GM21367 (cell line): ENCODE measurements around the gene CFAP206.

Experiments
- ATAC-seq: cut with Tn5 transposase; IDR thresholded peaks from one replicate; pipeline ENCODE4 v1.9.1; 2021; ENCODE audit not compliant: unreplicated experiment

CFAP206 gene, protein sequence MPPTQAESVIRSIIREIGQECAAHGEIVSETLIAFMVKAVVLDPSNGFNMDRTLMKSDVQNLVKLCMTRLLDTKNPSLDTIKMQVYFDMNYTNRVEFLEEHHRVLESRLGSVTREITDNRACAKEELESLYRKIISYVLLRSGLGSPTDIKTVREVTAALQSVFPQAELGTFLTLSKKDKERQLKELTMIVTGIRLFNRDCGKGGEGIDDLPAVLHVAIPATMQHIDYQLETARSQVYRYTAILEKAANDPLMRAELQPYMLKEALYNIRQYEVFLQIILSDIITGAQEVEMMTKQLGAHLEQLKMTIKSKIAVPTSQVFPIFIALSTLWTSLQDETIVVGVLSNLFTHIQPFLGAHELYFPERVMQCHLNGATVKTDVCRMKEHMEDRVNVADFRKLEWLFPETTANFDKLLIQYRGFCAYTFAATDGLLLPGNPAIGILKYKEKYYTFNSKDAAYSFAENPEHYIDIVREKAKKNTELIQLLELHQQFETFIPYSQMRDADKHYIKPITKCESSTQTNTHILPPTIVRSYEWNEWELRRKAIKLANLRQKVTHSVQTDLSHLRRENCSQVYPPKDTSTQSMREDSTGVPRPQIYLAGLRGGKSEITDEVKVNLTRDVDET

DNA sequence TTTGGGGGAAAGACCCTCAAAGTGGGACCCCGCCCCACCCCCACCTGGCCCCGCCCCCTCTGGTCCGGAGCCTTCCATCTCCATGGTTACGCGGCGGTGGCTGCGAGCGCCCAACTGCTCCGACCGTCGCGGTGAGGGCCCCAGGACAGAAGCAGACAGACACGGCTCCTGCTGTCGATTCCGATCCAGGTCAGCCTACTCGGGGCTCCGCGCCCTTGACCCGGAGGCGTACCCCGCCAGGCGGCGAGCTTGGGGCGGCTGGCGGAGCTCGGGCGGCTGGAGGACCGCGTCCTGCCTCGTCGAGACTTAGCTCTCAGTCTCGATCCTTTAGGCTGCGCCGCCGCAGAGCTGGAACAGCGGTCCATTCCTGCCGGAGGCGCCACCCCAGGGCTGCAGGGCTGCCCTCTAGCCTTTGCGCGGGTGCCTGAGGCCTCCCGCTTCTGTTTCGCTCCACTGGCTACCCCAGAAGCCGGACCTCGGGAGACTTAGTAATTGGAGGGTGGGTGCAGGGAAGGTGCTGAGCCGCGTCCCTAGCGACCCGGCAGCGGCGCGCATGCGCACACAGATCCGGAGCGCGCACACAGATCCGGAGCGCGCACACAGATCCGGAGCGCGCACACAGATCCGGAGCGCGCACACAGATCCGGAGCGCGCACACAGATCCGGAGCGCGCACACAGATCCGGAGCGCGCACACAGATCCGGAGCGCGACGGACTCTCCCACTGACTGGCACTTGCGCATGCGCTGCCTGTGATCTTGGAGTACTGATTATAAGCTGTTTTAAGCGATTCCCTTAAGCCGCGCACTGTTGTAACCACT, at the start of gene CFAP206:
TSS of gene CFAP206 (plus strand) at position 72 of the 820 bp plus-strand sequence. CDS start 1,868 bp downstream, outside the sequence.
- ATAC-seq: peak; percentile 78

DNA sequence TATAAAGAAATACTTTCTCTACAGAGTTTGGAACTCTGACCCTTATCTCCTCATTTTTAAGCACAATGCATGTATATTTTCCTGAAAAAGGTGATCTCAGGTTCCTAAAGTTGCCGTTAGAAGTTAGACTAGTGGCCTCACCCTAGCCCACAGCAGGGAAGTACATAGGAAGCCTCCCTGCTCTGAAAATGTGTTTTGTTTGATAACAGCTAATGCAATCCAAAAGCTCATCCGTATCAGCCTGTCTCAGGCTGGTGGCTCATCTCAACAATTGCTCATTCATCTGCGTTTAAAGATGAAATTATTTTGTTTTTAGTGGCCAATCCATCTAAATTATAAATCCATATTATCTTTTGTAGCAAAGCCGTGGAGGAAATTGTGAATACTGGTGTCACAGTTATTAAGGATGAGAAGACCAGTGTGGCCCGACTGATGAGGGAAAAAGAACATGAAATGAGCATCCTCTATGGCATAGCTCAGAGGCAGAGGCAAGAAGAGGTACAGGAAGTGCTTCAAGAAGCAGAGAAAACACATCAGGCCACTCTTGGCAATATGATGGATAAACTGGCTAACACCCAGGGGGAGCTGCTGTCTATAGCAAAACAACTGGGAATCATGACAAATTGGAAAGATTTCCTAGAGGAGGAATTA, 43.0 kb upstream of the CFAP206 start:
- ATAC-seq: no peak

DNA sequence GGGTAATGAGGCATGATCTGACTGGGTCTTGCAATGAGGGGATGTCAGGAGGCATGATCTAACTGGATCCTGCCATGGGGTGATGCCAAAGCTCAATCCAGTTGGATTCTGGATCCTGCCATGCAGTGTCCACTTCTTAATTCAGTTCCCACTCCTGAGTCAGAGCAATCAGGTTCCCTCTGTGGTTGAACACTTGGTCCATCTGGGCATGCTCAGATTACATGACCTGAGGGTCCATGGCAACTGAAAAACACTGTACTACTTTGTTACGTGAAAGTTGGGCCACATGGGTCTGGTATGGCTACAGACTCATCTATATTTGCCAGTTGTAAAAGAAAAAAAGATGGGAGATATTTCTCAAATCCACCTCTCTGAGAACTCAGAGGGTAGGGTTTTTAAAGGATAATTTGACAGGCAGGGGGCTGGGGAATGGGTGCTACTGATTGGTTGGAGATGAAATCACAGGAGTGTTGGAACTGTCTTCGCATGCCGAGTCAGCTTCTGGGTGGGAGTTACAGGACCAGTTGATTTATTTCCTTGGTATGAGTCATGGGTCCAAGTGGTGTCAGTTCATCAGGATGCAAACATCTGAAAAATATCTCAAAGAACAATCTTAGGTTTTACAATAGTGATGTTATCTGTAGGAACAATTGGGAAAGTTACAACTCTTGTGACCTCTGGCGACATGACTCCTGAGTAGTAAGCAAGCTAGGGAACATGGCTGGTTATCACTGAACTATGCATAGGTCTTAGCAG, 41.5 kb upstream of the CFAP206 start:
- ATAC-seq: no peak

DNA sequence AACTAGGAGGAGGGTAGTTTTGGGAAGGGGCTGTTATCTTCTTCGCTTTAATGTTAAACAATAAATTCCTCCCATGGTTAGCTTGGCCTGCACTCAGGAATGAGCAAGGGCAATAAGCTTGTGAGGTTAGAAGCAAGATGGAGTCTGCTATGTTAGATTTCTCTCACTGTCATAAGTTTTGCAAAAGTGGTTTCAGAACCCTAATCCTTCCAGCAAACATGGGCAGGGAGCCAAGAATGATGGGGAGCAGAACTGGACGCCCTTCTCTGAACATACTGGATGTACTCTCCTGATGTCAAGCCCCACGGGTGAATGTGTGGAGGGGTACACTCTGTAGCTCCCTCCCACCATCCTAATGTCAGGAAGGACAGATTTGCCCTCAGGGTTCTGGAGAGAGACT, 40.9 kb upstream of the CFAP206 start:
- no peak for ATAC-seq

DNA sequence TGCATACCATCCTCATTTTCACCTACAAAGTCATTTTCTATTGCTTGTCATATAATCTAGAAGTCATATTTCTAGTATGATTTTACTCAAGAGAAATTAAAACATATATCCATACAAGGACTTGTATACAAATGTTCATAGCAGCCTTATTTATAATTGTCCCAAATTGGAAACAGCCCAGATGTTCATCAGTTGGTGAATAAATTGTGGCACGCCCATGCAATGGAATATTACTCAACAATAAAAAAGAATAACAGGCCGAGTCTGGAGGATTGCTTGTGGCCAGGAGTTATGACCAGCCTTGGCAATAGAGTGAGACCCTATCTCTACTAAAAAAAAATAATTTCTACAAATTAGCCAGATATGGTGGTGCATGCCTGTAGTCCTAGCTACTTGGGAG, 34.4 kb upstream of the CFAP206 start:
- ATAC-seq: no peak

DNA sequence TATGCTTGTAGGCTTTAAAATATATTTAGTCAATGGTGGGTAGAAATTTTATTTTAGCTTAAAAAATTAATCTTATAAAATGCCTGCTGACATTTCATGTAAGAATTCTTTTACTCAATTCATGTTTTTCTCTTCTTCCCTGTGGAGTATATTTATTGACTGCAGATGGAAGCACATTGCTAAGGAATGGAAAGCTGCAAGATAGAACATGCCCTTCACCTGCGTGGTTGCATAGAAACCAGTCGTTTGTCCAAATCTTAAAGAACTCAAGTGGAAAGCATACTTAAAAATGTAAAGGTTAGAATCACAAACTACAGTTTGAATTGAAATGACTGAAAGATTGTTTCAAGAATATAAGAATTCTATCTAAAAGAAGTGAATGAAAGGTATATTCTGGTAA, 32.5 kb upstream of the CFAP206 start:
- ATAC-seq: no peak

DNA sequence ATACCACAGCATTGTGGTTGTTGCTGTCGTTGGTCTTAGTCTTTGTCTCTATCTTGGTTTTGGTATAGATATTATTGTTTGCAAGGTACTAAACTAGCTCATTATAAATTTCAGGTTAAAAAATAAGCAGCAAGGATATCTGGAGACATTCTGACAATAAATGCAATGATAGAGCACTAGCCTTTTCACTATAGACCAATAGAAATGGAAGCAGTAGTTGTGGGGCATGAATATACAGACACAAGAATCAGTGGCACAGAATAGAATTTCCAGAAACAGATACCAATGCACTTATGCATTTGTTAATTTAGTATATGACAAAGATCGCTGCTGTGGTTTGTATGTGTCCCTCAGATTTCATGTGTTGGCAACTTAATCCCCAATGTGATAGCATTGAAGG, 31.1 kb upstream of the CFAP206 start:
- no peak for ATAC-seq

DNA sequence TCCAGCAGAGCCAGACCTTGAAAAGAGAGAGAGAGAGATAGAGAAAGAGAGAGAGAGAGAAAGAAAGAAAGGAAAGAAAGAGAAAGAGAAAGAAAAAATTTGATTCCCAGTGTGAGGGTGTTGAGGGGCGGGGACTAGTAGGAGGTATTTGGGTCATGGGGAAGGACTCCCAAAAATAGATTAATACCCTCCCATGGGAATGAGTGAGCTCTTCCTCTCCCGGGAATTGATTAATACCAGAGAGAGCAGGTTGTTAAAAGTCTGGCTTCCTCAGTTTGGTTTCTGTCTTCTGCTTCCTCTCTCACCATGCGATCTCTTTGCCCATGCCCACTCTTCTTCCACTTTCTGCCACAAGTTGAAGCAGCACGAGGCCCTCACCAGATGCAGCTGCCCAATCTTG, 28.8 kb upstream of the CFAP206 start:
- peak; percentile 61 for ATAC-seq

DNA sequence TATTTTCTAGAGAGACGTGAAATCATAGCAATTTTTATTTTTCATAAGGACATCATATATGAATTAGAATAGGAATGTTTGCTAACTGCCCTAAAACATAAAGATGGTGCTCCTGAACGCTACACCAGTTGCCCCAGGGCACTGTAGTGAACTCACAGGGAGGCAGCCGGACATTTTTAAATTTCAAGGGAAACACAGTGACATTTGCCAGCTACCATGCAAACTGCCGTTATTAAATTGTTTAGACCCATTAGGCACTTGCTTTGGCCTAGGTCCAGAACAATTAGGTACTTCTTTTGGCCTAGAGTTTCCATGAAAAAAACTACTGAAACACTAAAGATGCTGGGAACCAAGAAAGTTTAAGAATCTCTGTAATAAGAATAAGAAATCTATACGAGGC, 24.9 kb upstream of the CFAP206 start:
- ATAC-seq: no peak

DNA sequence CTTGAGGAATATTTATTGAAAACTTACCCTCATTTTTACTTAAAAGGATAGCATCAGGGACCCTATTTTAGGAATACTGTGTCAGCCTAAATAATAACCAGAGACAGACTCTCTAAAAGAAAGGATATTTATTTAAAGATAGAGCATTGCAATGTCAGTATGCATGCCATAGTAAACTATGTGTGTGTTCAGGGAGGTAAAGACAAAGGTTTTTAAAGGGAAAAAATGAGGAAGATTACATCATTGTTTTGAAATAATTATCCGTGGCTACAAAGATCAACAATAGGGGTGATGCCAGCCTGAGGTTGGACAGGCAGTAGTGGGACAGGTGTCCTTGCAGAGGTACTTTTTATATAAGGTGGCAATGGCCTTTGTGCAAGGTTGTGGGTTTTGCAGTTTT, 23.7 kb upstream of the CFAP206 start:
- no peak for ATAC-seq

DNA sequence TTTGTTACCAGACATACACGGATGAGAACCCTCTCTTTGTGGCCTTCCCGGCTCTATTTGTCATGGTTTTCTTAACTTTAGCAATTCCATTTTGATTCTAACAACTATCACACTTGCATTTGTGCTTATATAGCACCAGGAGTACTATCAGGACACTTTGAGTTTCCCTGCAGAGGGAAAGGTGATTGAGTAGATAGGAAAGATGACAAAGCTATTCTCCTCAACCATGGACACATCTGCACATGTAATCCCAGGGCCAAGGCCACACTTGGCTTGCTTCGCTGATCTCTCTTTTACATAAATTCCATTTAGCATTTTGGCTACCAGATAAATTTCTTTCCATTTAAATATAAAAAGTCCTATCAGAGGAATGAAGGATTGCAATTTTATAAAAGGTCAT, 23.3 kb upstream of the CFAP206 start:
- no peak for ATAC-seq

DNA sequence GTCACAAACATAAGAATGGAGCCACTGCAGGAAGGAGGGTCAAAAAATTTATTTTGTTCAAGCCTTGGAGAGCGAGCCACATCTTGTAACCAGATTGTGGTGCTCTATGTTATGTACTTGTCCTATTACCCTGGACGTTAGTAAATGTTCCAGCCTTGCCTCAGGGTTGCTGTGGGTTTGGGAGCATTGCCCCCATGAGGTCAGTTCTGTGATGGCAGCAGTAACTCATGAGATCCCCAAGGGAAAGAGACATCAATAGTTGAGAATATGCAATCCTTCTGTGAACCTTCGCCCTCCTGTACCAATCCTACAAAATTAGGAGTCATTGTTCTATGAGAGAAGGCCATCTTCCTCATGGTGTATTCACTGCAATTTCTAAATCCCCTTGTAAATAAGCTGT, 16.4 kb upstream of the CFAP206 start:
- ATAC-seq: no peak

DNA sequence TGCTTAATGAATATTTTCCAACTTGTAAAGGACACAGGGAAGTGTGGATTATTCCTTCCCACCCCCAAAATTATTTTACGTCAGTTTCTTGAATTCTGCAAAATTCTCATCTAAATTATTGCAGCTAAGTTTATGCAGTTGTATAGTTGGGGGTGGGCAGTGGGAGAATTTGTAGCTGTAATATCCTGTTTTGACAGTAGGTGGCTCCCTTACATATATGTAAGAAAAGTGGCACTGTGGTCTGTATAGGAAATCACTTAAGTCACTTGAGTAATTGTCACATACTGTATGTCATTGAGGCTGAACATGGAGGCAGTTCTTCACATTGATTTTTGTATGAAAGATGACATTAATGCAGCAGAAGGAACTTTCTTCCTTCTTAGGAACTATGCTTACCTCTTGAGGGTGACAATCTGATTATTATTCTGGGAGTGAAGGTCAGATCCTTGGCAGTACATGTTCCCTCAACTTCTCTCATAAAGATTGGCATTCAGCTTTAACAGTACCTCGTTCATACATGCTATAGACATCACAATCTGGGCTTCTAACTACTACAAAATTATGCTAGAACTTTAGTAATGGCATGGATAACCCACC, 14.6 kb upstream of the CFAP206 start:
- ATAC-seq: peak; percentile 77

DNA sequence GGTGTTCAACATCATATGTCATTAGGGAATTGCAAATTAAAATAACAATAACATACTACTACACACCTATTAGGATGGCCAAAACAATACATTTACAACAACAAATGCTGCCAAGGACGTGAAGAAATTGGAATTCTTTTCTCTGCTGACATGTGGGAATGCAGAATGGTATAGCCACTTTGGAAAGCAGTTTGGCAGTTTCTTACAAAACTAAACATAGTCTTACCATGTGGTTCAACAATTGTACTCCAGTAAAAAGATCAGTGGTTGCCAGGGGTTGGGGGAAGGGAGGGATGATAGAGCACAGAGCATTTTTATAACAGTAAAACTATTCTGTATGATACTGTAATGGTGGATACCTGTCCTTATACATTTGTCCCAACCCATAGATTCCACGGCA, 12.3 kb upstream of the CFAP206 start:
- ATAC-seq: no peak

DNA sequence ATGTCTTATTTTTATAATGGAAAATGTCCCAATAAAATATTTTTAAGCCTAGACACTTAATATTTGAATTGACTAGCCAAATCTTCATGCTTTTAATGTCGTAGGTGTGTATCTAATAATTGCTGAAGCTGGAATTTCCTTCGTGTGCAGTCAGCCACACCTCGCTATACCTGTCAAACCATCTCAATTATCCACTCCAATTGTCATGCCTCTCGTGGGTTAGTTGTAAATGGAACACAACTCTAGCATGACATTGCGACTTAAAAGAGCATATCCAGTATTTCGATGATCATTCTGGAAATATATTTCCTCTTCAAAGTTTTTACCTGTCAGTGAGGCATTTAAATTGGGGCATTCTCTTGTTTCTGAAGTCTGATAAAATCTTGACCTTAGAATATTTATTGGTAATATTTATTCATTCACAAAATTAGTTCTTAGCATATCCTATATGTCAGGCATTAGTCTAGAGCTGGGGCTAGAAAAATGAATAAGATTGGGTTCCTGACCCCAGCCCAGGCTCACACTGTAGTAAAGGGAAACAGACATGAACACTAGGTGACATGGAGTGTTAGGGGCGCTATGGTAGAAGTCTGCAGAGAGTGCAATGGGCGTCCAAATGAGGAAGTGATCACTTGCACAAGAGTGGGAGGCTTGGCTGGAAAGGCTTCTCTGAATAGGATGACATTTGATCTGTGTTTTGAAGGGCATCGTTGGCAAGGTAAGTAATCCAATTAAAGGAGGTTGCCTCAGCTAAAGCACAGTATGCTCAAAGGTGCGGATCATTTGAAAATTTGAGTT, 11.0 kb upstream of the CFAP206 start:
- ATAC-seq: peak; percentile 75

DNA sequence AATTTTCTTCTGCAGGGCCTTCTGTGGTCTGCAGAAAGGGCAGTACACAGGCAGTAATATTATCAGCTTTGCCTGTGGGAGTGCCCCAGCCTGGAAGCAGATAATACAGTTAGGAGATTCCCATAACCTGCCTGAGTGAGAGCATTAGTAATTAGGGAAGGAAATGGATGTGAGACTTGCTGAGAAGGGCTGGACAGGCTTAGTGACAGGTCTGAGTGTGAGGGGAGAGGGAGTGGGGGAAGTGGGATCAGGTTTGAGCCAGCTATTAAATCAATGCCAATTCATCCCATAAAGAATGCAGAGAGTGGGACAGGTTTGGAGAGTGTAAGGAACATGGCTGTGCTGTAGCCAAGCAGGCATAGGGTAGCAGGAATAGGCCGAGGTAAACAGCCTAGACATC, 10.1 kb upstream of the CFAP206 start:
- ATAC-seq: no peak

DNA sequence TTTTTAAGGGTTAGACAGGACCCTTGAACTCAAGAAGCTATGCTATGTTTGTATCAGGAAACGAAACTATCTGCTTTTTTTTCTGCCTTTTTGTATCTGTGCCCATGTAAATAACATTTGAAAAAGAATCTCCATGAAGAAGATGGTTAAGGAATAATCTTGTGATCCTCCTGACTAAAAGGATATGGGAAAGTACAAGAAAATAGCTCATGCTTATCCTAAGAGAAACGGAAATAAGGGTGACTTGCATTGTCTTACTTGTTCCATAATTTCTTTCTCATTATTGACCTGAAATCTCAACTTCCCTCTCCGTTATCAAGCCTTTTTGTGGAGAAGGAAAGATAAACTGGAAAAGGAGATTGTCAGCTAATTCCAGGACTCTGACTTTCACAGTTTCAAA, 5.9 kb upstream of the CFAP206 start:
- no peak for ATAC-seq

DNA sequence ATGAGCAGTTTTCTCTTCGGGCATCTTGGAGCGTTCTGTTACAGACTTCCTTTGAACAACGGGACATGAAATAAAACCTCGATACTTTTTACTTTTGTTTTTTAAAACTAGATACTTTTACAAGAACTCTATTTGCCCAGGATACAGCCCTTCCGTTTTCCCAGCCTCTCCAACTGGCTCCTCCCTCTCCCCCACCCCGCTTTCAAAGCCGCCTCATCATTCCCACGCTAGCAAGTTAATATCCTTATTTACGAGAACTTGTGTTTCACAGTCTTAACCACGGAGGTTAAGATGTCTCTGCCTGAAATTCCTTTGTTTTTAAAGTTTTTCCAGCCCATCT, 241 bp upstream of the CFAP206 start:
- peak; percentile 20 for ATAC-seq

DNA sequence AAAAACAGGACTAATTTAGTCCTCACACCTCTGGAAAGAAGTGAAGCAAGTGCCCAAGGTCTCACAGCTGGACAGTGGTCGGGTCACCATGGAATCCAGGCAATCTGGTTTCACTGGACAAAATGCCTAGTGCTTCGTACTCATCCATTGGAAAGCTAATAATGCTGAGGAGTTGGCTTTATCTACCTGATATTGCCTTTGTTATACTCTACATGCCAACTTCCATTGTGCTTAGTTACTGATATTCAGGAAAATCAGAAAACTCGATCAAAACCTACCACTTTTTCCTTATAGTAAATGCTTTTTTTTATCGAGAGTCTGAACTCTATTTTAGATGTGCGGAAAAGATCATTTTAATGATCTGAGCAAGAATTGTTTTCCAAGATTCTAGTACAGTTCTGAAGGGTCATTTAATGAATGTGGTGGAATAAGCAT, 966 bp downstream of the CFAP206 start:
- no peak for ATAC-seq
